Stimulated activated CD4-positive, alpha-beta T cell treated with anti-CD3 and anti-CD28 coated beads, Interleukin-4, amount 100 ng/mL, for 4 hours (primary cell): ENCODE data around the gene LTV1.
"Not testable (repeated sequence)": the region's sequence is repeated elsewhere in the genome, so short reads cannot be mapped to it uniquely, and the experiment has no call there.

Experiments used
- DNase-seq, 2 experiments: peaks; one replicate each; pipeline ENCODE4 v3.0.0-alpha.2; 2020

The LTV1 gene

DNA sequence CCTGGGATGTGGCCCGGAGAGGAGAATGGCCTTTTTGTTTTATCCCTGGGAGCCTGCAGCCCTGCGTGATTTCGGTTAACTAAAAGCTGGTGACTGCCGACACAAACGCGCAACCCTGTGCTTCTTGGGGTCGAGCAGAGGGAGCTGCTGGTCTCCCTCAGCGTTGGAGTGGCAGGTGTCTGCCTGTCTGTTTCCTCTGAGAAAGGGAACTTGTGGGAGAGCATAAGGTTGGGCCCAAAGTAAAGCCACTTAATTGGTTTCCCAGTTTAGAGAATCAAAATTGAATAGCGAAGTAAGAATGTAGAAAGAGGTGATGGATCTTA is 500 bp downstream of the LTV1 start:
- no peak for DNase-seq

GRCh38 chr6:143844006-143844405 is 868 bp downstream of the LTV1 start:
- DNase-seq = no peak

DNA sequence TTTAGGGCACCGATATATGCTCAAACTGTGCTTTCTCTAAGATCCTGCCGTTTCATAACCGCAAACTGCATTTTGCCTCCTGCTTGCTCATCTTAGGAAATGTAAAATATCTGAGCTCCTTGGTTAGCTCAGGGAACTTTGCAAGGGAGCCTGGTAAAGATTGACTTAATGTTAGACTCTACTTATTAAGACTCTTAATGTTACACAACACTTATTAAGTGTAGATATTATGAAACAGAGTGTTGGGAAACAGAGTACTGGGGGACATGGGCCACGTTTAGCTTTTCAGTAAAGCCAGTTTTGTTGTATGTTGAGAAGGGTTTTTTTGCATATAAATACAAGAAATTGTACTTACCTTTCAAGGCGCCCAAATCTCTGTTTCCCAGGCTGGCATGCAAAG is 1.9 kb downstream of the LTV1 start:
- DNase-seq = no peak

- not testable (repeated sequence) for DNase-seq
Observed at GRCh38 chr6:143851706-143852105, 8.6 kb downstream of the LTV1 start.

DNA sequence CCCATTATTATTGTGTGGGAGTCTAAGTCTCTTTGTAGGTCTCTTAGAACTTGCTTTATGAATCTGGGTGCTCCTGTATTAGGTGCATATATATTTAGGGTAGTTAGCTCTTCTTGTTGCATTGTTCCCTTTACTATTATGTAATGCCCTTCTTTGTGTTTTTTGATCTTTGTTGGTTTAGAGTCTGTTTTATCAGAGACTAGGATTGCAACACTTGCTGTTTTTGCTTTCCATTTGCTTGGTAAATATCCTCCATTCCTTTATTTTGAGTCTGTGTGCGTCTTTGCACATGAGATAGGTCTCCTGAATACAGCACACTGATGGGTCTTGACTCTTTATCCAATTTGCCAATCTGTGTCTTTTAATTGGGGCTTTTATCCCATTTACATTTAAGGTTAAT is 11.9 kb downstream of the LTV1 start:
- not testable (repeated sequence) for DNase-seq

DNA sequence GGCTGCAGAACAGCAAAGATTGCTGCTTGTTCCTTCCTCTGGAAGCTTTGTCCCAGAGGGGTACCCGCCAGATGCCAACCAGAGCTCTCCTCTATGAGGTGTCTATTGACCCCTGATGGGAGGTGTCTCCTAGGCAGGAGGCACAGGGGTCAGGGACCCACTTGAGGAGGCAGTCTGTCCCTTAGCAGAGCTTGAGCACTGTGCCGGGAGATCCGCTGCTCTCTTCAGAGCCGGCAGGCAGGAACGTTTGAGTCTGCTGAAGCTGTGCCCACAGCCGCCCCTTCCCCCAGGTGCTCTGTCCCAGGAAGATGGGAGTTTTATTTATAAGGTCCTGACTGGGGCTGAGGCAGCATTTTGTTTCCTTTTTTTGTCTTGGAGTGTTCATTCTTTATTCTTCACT is 13.6 kb downstream of the LTV1 start:
- DNase-seq = not testable (repeated sequence)

DNA sequence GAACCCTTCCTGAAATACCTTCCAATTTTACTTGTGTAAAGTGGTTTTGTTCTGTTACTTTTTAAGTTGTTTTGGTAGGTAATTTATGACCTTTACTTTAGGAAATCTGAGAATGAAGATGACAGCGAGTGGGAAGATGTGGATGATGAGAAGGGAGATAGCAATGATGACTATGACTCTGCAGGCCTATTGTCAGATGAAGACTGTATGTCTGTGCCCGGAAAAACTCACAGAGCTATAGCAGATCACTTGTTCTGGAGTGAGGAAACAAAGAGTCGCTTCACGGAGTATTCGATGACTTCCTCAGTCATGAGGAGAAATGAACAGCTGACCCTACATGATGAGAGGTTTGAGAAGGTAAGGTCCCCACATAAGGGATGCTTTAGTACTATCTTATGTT is 14.5 kb downstream of the LTV1 start:
- no peak for DNase-seq

DNA sequence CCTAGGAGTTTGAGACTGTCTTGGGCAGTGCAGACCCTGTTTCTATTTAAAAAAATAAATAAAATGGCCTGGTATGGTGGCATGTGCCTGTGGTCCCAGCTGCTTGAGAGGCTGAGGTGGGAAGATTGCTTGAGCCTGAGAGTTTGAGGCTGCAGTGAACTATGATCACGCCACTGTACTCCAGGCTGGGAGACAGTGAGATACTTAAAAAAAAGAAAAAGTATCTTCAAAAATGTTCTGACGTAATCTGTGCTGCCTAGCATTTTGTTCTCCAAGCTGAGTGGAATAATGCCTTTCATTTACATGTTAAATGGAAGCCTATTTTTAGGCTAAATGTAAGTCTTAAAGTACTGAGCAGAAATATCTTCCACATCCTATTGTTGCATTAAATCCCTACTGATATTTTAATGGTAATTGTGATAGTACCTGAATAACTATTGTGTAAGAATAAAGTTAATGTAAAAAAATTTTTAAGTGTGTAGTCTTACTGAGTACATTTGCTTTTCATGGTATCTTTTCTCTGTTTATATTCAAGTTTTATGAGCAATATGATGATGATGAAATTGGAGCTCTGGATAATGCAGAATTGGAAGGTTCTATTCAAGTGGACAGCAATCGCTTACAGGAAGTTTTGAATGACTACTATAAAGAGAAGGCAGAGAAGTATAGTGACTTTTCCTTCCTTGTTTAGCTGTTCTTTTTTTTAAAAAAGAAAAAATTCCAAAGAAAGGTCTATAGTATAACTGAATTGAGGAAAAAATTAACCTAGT is 16.9 kb downstream of the LTV1 start:
- DNase-seq = no peak

GRCh38 chr6:143863771-143864170 is 20.6 kb downstream of the LTV1 start:
- DNase-seq = no peak

GRCh38 chr6:143864234-143864633 is 21.1 kb downstream of the LTV1 start, which contains the start of gene ZC2HC1B:
TSS of gene ZC2HC1B (plus strand) at chr6:143864474. CDS start at chr6:143864540, 66 bp downstream.
- no peak for DNase-seq

DNA sequence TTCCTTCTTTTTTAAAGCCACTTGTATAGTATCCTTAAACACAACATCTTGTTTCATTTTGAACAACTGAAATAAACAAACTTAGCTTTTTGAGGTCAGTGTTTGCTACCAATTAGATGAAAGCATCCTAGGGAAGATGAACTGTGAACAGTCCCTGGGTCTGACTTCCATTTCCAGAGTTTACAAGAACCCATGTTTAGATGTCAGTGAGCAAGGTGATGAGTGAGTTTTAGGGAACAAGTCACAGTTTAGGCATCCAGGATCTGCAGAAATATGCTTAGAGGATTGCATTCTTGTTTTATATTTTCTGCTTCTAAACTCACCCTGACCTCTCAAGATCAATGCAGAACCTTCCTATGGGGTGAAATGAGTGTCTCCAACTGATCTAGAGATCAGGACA is 24.1 kb downstream of the LTV1 start:
- no peak for DNase-seq

DNA sequence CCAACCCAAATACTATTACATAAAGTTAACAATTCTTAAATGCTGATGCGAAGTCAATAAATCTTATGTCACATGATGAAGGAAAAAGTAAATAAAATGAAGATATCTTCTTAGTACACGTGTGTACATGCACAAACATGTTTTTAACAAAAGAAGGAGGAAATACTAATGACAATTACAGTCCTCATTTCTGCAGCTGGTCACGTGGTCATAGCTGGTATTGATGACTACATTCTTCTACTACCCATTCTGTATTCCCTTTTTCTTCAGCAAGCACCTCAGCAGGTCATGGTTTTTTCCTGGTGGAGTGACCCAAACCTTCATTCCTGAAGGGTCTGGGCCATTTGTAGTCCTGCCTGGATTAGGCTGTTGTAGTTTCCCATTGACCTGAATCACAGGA is 25.7 kb downstream of the LTV1 start:
- not testable (repeated sequence) for DNase-seq

GRCh38 chr6:143871202-143871730 is 28.1 kb downstream of the LTV1 start:
- not testable (repeated sequence) for DNase-seq

- DNase-seq = no peak
Observed at GRCh38 chr6:143872201-143872600, 29.1 kb downstream of the LTV1 start.

DNA sequence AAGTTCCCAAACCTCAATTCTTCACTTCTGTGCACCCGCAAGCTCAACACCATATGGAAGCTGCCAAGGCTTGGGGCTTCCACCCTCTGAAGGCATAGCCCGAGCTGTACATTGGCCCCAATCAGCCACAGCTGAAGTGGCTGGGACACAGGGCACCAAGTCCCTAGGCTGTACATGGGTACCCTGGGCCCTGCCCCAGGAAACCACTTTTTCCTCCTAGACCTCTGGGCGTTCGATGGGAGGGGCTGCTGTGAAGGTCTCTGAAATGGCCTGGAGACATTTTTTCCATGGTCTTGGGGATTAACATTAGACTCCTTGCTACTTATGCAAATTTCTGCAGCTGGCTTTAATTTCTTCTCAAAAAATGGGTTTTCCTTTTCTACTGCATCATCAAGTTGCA is 30.5 kb downstream of the LTV1 start:
- not testable (repeated sequence) for DNase-seq

- DNase-seq = not testable (repeated sequence)
Observed at GRCh38 chr6:143874503-143874902, 31.4 kb downstream of the LTV1 start.

GRCh38 chr6:143877584-143878271 is 34.6 kb downstream of the LTV1 start:
- DNase-seq = no peak

GRCh38 chr6:143878272-143878760 is 35.2 kb downstream of the LTV1 start:
- no peak for DNase-seq

- DNase-seq = no peak
Observed at GRCh38 chr6:143880412-143880811, 37.3 kb downstream of the LTV1 start.

DNA sequence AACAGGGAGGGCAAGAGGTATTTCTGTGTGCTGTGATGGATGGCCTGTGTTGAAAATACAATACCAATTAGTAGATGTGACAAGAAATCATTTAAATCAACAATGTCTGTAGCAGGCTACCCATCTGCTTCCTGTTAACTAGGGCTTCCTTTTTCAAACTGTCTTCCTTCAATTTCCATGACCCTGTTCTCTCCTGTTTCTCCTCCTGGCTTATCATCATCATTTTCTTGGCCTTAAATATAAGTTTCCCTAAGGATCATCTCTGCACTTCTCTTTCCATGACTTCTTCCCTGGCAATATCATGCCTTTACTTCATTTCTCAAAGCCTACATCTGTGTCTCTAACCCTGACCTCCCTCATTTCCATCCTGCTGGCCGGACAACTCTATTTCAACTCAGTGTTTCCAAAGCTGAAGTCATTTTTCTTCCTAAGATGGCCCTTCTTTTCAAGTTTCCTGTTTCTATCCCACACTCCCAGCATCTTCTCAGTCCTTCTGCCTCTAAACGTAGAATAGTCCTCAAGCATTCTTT is 39.3 kb downstream of the LTV1 start:
- no peak for DNase-seq

DNA sequence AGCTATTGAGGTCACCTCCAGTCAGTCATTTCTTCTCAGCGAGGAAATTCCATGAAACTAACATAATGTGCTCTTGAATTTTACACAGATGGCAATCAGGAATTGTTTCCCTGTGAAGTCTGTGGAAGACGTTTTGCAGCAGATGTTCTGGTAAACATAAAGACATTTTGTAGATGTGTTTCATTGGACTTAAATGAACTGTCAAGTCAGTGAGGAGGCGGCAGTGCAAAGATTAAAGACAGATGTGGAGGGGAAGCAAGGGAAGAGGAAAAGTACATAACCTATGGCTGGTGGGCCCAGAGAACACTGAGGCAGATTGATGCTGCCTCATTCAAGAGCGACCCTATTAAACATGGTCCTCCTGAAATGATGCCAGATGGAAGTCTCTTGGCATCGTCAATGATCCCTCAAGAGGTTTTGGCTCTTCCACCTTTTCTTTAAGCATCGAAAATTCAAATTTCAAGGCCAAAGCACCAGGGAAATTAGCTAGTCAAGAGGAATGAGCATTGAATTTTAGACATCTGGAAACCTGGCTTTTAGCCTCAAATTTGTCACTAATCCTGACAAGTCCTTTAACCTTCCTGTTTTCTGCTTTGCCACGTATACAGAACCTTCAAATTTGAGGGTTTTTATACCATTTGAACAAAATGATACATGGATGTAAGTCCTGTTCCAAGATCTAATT is 41.2 kb downstream of the LTV1 start:
- DNase-seq = no peak

DNA sequence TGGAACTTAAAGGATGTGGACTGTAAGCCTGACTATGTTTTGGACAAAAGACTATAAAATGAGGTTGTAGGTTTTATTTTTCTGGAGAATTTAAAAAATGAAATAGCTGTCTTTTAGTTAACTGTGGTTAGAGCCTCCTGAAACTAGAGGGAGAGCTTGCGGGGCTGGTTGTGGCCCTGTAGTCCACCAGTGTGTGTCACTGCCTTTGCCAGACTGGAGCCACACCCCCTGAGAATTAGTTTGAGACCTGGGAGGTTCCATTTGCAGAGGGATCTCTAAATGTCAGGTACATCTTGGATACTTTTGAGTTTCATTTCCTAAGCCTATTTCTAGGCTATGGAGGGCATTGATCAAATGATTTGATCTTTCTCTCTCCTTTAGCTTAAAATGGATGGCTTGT is 42.0 kb downstream of the LTV1 start:
- DNase-seq = no peak

GRCh38 chr6:143894655-143895054 is 51.5 kb downstream of the LTV1 start:
- no peak for DNase-seq
